Endothelial cell of umbilical vein (primary cell): ENCODE measurements around the gene GAP43. TPM values are rescaled to one million over a fixed set of nuclear protein-coding genes. Genes with fewer than 3 reads are reported as not detected.

Experiments
- BruUV-seq: library from RNA; stranded (reverse); fragments of 400-500 nt; replicated peaks from 2 replicates; lab custom pipeline; 2021; lab: Mats Ljungman, UMichigan
- CTCF ChIA-PET: fragments of 300-600, 350-600 bp; sonication (Branson Sonifier 250); formaldehyde crosslinking; loops from one replicate; lab custom pipeline; 2021; ENCODE audit warnings: antibody characterized with exemption, inconsistent platforms; lab: Charles Lee
- POLR2A ChIA-PET: fragments of 300-600, 350-600 bp; sonication (Branson Sonifier 250); formaldehyde crosslinking; loops from one replicate; lab custom pipeline; 2021; ENCODE audit warnings: antibody characterized with exemption, inconsistent platforms; lab: Charles Lee
- DNase-seq: peaks from one replicate; pipeline ENCODE4 v3.0.0-alpha.2; 2011; ENCODE audit warnings: low read depth, low spot score
- FAIRE-seq: peaks from 2 replicates; lab custom pipeline; 2011; peaks lifted over from hg19 to GRCh38; lab: Jason Lieb, UNC
- H2AFZ ChIP-seq: 2 replicates; pipeline ENCODE4 v1.6.0; 2012; ENCODE audit warnings: low read depth, low read length, control low read depth, inconsistent platforms
- H3K27ac ChIP-seq: 2 replicates; pipeline ENCODE4 v1.5.1; 2011; ENCODE audit warnings: low read depth, mild to moderate bottlenecking, control low read depth, low read length, moderate library complexity; ENCODE audit not compliant: insufficient read depth
- H3K27me3 ChIP-seq, 2 experiments: 2 replicates each; pipeline versions ENCODE4 v1.6.0 to v1.6.1; 2011; ENCODE audit warnings: low read length in 2 of 2, mixed read lengths in 1 of 2; ENCODE audit not compliant: control insufficient read depth in 2 of 2, insufficient read depth in 2 of 2
- H3K36me3 ChIP-seq, 2 experiments: 2 replicates in 1 of 2; 3 replicates in 1 of 2; pipeline ENCODE4 v1.5.1; 2011; ENCODE audit warnings: low read length in 2 of 2, mild to moderate bottlenecking in 1 of 2, moderate library complexity in 1 of 2; ENCODE audit not compliant: control insufficient read depth in 2 of 2, insufficient read depth in 2 of 2; ENCODE audit errors: extremely low read depth in 1 of 2
- H3K4me1 ChIP-seq: 3 replicates; pipeline ENCODE4 v1.5.1; 2011; ENCODE audit warnings: mild to moderate bottlenecking, low read length; ENCODE audit not compliant: control insufficient read depth, insufficient read depth; ENCODE audit errors: extremely low read depth
- H3K4me2 ChIP-seq: 2 replicates; pipeline ENCODE4 v1.6.1; 2011; ENCODE audit warnings: low read length, control low read depth, mixed read lengths; ENCODE audit not compliant: insufficient read depth
- H3K4me3 ChIP-seq, 3 experiments: fragments of 200-600 bp in 1 of 3; sonication (generic), shearing (Covaris generic) in 1 of 3; replicated peaks in 1 of 3; 2 replicates each; pipeline ENCODE4 v1.5.1; 2011 to 2016; ENCODE audit warnings: control low read depth in 3 of 3, low read length in 3 of 3, mild to moderate bottlenecking in 2 of 3, inconsistent platforms in 1 of 3, low read depth in 1 of 3, moderate library complexity in 1 of 3; ENCODE audit not compliant: insufficient read depth in 1 of 3
- H3K79me2 ChIP-seq: 2 replicates; pipeline ENCODE4 v1.6.0; 2012; ENCODE audit warnings: low read length, inconsistent platforms; ENCODE audit not compliant: control insufficient read depth, insufficient read depth
- H3K9ac ChIP-seq: replicated peaks from 2 replicates; pipeline ENCODE3; 2011; ENCODE audit warnings: low read length, control low read depth; ENCODE audit not compliant: insufficient read depth; ENCODE audit errors: extremely low read depth
- H3K9me1 ChIP-seq: replicated peaks from 3 replicates; pipeline ENCODE4 v1.6.0; 2011; ENCODE audit warnings: mild to moderate bottlenecking, low read length; ENCODE audit not compliant: control insufficient read depth, insufficient read depth; ENCODE audit errors: extremely low read depth
- H3K9me3 ChIP-seq: replicated peaks from 2 replicates; pipeline ENCODE4 v1.5.1; 2012; ENCODE audit warnings: low read length, inconsistent platforms; ENCODE audit not compliant: control insufficient read depth, insufficient read depth
- H4K20me1 ChIP-seq: replicated peaks from 2 replicates; pipeline ENCODE3; 2011; ENCODE audit warnings: mild to moderate bottlenecking, low read length; ENCODE audit not compliant: control insufficient read depth, insufficient read depth; ENCODE audit errors: extremely low read depth
- CTCF ChIP-seq, 2 donors: IDR thresholded peaks; 1 replicate in 1 of 2; 2 replicates in 1 of 2; pipeline ENCODE4 v1.5.1; 2011; ENCODE audit warnings: low read length in 2 of 2, mild to moderate bottlenecking in 2 of 2, moderate library complexity in 2 of 2, control low read depth in 1 of 2, inconsistent platforms in 1 of 2, low read depth in 1 of 2; ENCODE audit not compliant: insufficient read depth in 1 of 2; ENCODE audit errors: extremely low read depth in 1 of 2
- EZH2 ChIP-seq: IDR thresholded peaks from 2 replicates; pipeline ENCODE4 v1.6.1; 2012; ENCODE audit warnings: borderline replicate concordance, low read depth, mild to moderate bottlenecking, moderate library complexity, low read length, inconsistent platforms; ENCODE audit not compliant: severe bottlenecking
- FOS ChIP-seq: IDR thresholded peaks from 2 replicates; pipeline ENCODE4 v1.6.1; 2011; ENCODE audit warnings: mild to moderate bottlenecking, low read length, moderate library complexity, borderline replicate concordance; ENCODE audit not compliant: insufficient read depth
- GATA2 ChIP-seq: IDR thresholded peaks from 2 replicates; pipeline ENCODE4 v1.7.0; 2011; ENCODE audit warnings: low read depth, mild to moderate bottlenecking, moderate library complexity, mixed read lengths, low read length; ENCODE audit not compliant: insufficient read length, insufficient read depth
- JUN ChIP-seq: IDR thresholded peaks from 2 replicates; pipeline ENCODE4 v1.6.1; 2011; ENCODE audit warnings: borderline replicate concordance, low read depth; ENCODE audit not compliant: insufficient read length, insufficient read depth
- MAX ChIP-seq: IDR thresholded peaks from 2 replicates; pipeline ENCODE4 v1.6.1; 2011; ENCODE audit not compliant: insufficient read depth, insufficient read length
- MYC ChIP-seq: IDR thresholded peaks from one replicate; pipeline ENCODE4 v1.6.1; 2011; ENCODE audit warnings: mild to moderate bottlenecking, low read depth, low read length
- POLR2A ChIP-seq: IDR thresholded peaks from 2 replicates; pipeline ENCODE4 v1.6.1; 2012; ENCODE audit warnings: low read depth, mild to moderate bottlenecking, control low read depth, low read length
- POLR2AphosphoS5 ChIP-seq: IDR thresholded peaks from 2 replicates; pipeline ENCODE4 v1.6.1; 2012; ENCODE audit warnings: low read depth, mild to moderate bottlenecking, control low read depth, low read length, moderate library complexity; ENCODE audit not compliant: insufficient read depth
- dilution Hi-C: fragments of 300-500 bp; cut with MboI; formaldehyde crosslinking; loops from one replicate; pipeline ENCODE4 v1.15.0; 2019; ENCODE audit warnings: low sequenced_read_pairs; ENCODE audit not compliant: extremely low pct_ligation_motif_present
- intact Hi-C: fragments of 100-400 bp; cut with micrococcal nuclease; formaldehyde crosslinking; loops from one replicate; pipeline ENCODE4 v1.10.0; 2022
- polyA plus RNA-seq, 4 experiments: library from polyadenylated mRNA; depleted of rRNA in 3 of 4; stranded (reverse) in 3 of 4; unstranded in 1 of 4; fragments of >200 nt; gene quantifications; 2 replicates each; pipeline versions ENCODE4 v1.2.1 to v1.2.3, GENCODE V29; 2011 to 2012; ENCODE audit warnings: missing spikeins in 1 of 4
- total RNA-seq: library from RNA; stranded (reverse); gene quantifications from 2 replicates; pipeline ENCODE4 v1.2.3, GENCODE V29; 2021

Gene GAP43
- total and polyA plus RNA-seq, 2 donors (not counting 3 experiments of a cell fraction or from before 2014, with no cell fraction given), result 0.06 TPM; not detected in 1

- Histone ChIP-seq H3K4me3 (no peak overlapping the region), H3K9me1 (no peaks in the 10 kb centered on the region), H3K4me1 (no peaks in the 10 kb centered on the region), H3K4me2 (no peak overlapping the region), H3K36me3 (no peaks in the 10 kb centered on the region), H3K27ac (no peak overlapping the region), H3K9me3 (no peaks in the 10 kb centered on the region), H3K9ac (no peak overlapping the region), H3K79me2 (no peaks in the 10 kb centered on the region), H3K27me3 (peaks cover 0 to 4% of the 10 kb centered on the region in 2 experiments), H4K20me1 (no peaks in the 10 kb centered on the region), H2AFZ (no peak overlapping the region)
- FAIRE-seq, result no peak
- BruUV-seq, result no TSS peak
- intact Hi-C loops, result loop anchor here (10.0 kb wide), 1 partner anchor 175 kb away; no protein-coding TSS in a partner anchor
- no peak for DNase-seq
- TF ChIP-seq FOS (no peak), EZH2 (no peak), MAX (no peak), POLR2AphosphoS5 (no peak), GATA2 (no peak), CTCF (IDR thresholded peaks at IDR 0.05; ENCODE audit: extremely low read depth in 1 of 2, insufficient read depth in 1 of 2, low read depth in 1 of 2, low read length in 2 of 2) (no peak), JUN (no peak), POLR2A (no peak), MYC (no peak)
- dilution Hi-C loops, result no loop called here
- ChIA-PET POLR2A (no interaction called here), CTCF (interaction anchor here (1.6 to 3.3 kb wide), 2 partner anchors 94 to 472 kb away, joined by 4 to 14 read pairs; no protein-coding TSS in a partner anchor)
These were observed 66.6 kb downstream of the GAP43 start for GRCh38 chr3:115689928-115690327.
